Stimulated activated CD4-positive, alpha-beta T cell treated with anti-CD3 and anti-CD28 coated beads, Interleukin-15, amount 100 ng/mL, for 1 hour (primary cell): ENCODE results near the gene SLC37A4.
"Not testable (repeated sequence)": the region's sequence is repeated elsewhere in the genome, so short reads cannot be mapped to it uniquely, and the experiment has no call there.

Experiments used
- DNase-seq, 2 donors: peaks; one replicate each; pipeline ENCODE4 v3.0.0-alpha.2; 2020; ENCODE audit warnings: low read depth in 1 of 2, low spot score in 1 of 2

The SLC37A4 gene

DNA sequence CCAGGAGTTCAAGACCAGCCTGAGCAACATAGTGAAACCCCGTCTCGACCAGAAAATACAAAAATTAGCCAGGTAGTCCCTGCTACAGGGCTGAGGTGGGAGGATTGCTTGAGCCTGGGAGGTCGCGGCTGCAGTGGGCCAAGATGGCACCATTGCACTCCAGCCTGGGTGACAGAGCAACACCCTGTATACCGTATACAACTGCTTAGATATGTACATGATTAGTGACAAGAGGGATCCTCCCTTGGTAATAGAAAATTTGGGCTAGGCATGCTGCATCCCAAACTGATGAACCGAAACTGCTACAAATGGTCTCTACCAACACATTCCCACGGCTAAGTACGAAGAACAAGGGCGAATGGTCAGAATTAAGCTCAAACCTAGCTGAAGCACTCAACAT is 12.2 kb upstream of the SLC37A4 start:
- DNase-seq = no peak

DNA sequence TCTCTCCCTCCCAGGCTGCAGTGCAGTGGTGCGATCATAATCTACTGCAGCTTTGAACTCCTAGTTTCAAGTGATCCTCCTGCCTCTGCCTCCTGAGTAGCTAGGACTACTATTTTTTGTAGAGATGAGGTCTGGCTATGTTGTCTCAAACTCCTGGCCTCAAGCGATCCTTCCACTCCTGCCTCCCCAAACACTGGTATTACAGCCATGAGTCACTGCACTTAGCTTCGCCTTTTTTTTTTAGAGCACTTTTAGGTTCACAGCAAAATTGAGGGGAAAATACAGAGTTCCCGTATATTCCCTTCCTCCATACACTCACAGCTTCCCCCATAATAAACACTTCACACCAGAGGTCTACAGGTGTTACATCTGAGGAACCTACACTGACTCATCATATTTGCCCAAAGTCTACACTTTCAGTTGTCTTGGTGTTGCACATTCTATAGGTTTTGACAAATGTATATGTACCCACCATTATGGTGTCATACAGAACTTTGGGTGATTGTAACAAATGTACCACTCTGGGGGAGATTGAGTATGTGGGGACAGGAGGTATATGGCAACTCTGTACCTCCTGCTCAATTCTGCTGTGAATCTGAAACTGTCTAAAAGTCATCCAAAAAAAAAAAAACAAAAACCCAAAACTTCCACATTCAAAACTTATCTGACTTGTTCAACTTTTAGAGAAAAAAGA is 11.3 kb upstream of the SLC37A4 start:
- no peak for DNase-seq

DNA sequence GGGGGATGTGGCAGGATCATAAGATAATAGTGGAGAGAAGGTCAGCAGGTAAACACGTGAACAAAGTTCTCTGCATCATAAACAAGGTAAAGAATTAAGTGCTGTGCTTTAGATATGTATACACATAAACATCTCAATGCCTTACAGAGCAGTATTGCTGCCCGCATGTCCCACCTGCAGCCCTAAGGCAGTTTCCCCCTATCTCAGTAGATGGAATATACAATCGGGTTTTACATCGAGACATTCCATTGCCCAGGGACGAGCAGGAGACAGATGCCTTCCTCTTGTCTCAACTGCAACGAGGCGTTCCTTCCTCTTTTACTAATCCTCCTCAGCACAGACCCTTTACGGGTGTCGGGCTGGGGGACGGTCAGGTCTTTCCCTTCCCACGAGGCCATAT is 8.8 kb upstream of the SLC37A4 start:
- not testable (repeated sequence) for DNase-seq

DNA sequence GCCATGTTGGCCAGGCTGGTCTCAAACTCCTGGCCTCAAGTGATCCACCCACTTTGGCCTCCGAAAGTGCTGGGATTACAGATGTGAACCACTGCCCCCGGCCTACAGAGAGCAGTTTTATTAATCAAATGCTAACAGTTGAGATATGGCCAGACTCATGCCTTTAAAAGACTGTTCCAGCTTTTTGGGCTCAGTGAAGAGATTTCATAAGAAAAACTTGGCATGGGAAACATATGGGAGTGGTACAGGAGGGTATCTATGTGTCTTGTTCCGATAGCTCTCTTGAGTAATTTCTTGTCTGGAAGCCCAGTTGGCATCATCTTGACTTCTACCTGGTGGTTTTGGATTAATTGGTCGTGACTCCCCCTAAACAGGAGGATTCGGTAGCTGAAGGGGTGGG is 8.2 kb upstream of the SLC37A4 start:
- no peak for DNase-seq

DNA sequence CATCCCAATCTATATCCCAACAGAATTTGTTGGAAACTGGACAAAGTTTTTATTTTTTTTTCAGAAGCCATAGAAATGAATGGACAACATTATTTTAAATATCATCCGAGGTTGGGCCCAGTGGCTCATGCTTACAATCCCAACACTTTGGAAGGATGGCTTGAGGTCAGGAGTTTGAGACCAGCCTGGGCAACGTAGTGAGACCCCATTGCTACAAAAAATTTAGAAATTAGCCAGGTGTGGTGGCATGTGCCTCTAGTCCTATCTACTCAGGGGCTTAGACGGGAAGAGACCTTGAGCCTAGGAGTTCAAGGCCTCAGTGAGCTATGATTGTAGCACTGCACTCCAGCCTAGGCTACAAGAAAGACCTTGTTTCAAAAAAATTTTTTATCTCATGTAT is 4.1 kb upstream of the SLC37A4 start:
- DNase-seq = no peak

DNA sequence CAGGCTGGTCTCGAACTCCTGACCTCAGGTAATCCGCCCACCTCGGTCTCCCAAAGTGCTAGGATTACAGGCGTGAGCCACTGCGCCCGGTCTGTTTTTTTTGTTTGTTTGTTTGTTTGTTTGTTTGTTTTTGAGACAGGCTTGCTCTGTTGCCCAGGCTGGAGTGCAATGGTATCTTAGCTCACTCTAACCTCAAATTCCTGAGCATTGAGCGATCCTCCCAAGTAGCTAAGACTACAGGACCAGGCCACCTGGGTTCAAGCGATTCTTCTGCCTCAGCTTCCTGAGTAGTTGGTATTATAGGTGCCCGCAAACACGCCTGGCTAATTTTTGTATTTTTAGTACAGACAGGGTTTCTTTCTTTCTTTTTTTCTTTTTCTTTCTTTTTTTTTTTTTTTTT is 2.7 kb upstream of the SLC37A4 start:
- not testable (repeated sequence) for DNase-seq

DNA sequence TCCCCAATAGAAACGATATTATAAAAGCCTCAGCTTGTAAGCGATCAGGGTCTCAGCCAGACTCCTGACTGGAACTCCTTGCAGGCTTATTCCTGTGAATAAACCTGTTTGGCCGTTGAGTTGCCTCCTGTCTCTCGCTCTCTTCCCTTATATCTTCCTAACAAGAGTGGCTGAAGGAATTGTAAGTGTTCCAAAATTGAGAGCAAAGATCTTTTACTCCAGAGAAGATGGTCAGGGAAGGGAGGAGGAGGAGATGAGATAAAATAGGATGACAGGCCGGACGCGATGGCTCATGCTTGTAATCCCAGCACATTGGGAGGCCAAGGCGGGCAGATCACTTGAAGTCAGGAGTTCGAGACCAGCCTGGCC is 1.2 kb upstream of the SLC37A4 start:
- no peak for DNase-seq

DNA sequence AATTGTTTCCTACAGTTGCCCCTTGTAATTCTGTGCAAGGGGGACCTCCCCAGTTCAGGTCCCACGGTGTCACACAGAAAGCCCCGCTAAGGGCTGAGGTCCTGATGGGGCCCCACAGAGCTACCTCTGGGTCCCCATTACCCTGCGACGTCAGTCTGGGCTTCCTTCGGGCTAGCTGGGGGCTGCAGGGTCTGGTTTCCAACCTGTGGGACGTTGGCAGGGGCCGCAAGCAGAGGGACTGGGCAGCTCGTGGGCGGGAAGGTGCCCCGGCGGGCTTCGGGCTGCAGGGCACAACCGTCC is 698 bp downstream of the SLC37A4 start:
- no peak for DNase-seq

DNA sequence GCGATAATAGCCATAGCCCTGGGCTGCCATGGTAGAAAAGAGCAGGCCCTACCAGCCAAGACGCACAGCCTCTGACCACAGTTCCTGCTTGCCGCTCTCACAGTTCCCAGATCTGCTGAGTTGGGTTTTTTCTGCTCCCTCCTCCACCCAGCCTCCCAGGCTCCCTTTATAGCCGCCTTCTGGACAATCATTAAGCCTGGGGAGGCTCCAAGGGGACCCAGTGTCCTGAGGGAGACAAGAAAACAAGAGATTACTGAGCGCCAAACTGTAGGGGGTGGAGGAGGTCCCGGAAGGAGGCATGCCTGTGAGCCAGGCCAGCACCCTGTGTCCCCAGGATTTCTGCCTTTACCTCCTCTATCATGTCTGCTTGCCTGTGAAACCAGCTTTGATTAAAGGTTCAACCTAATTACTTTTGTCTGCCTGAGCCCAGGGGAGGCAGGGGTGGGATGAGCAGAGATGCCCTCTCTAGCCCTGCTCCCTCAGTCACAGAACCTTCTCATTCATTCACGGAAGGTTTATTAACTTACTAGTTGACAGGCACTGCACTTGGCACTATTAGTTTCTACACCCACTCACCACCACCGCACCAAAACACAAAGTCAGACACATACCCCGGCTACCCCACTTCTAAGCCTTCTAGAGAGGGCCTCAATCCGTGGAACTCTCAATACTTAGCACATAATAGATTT is 1.2 kb downstream of the SLC37A4 start:
- DNase-seq = no peak

DNA sequence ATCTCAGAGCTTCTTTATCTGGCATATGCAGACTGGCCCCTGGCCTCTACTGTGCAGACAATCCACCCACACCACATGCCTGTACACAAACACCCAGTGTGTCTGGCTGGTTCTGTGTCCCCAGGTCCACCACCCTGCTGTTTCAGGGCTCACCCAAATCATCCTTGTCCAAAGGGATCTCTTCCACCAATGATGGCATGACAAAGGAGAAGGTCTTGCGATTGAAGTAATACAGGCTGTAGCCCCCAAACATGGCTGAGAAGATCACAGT is 1.7 kb downstream of the SLC37A4 start:
- DNase-seq = no peak

DNA sequence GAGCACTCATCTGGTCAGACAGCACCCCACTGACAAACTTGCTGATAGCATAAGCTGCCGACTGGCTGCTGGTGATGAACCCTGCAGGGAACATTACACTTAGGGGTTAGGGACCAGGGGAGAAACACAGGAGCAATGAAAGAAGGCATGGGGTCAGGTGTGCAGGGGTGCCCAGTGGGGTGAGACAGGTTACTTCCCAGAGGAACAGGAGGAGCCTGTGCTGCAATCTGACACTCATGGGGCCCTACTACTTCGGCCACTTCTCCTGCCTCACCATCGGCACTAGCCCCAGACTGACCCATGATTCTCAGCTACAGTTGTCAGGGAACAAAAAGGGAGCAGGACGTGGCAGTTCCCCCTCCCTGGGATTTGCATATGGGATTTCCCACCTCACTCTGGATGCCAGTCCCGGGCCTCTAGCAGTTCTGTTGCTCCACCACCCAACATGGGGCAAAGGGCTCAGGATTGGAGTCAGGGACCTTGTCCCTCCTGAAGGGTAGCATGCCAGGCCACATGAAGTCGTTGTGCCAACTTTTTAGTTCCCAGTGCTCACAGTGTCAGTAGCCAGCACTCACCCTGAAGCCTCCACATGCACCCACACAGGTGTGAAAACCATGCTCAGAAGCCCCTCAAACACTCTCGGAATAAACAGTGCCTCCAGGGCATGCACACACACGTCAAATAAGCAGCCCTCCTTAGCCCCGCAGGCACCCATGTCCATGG is 2.2 kb downstream of the SLC37A4 start:
- DNase-seq = no peak

DNA sequence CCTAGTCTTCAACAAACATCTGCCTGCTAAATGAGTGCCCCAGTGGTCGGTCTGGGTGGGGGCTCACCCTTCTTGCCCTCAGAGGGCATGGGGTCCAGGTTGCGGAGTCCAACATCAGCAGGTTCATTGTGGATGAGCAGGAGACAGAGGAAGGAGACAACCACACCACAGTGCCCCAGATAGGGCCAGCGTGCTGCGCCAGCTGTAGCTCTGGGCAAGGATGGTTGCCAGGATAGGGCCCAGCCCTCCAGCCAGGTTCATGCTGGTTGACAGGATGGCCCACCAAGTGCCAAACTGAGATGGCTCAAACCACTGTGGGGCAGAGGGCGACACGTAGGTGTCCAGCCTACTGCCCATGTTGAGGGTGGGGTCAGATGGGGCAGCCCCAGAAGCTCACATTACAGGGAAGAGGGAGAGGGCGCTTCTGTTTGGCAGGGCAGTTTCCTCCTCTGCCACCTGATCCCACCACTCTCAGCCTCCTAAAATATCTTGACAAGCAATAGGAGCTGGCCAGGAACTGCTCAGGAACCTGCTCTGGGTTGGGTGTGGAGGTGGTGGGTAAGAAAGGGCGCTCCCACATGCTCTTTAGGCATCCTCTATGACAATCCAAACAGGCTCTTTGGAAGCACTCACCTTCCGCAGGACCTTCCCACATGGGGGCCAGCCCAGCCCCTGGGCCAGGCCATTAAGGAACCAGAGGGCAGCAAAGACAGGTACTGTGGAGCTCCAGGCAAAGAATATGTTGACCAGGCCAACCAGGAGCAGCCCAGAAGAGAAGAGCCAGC is 2.9 kb downstream of the SLC37A4 start:
- DNase-seq = no peak

DNA sequence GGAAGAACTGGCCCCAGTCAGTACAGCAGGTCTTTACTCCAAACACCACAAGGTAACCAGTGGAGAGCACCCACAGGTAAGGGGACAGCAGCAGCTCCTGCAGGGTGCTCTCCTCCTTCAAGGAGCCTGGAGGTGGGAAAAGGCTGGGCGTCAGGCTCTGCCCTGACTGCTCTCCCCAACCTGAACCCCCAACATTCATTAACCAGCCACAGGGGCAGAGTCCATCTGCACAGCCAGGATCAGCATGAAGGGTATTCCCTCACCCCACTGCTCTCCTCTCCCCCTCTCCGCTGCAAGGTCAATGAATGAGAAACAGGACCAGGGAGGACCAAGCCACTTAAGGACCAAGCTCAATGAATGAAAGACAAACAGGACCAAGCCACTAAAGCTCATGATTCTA is 3.7 kb downstream of the SLC37A4 start:
- no peak for DNase-seq

DNA sequence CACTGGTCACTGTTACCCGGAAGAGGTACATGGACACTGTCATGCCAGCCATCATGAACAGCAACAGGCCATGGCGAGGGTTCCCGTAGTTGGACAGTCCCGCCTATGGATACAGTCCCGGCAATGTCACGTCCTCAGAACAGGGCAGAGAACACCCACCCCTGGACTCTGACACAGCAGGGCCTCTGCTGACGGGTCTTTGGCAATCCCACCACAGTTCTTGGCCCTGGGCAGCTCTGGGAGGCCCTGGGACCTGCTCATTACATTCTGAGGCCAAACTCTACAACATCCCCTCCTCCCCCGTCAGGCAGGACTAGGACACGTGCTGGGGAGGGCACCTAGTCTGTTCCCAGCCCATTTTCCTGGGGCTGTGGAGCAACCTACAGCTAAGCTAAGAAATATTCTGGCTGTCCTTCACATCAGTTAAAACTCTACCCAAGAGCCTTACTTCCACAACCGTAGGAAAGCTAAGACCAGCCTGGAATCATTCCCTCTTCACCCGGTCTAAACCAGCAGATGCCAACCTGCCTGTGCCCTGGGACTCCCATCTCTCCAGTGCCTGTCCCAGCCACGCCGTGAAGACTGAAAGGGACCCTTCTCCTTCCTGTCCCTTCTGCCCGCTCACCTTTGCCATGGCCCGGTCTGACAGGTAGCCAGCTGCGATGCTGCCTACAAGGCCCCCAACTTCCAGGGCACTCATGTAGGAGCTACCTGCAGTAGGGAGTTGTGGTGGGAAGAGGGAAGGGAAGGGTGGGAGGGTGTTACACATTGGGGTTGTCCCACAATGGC is 4.5 kb downstream of the SLC37A4 start:
- DNase-seq = no peak

DNA sequence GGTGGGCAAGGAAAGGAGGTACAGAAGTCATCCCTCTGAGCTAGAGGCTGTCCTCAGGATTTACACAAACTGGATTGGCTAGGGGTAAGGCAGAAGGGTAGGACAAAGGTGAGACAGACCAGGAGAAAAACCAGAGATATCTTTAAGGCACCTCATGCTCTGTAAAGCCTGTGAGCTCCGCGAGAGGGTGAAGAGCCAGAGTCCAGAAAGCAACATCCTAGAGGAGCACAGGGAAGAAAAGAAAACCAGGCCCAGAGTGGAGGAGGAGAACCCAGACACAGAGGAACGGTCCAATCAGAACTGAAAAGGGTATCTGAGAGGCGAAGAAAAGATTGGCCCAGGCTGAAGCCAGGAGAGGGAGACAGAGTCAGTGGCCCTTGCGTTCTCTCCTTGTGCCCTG is 5.1 kb downstream of the SLC37A4 start:
- no peak for DNase-seq

DNA sequence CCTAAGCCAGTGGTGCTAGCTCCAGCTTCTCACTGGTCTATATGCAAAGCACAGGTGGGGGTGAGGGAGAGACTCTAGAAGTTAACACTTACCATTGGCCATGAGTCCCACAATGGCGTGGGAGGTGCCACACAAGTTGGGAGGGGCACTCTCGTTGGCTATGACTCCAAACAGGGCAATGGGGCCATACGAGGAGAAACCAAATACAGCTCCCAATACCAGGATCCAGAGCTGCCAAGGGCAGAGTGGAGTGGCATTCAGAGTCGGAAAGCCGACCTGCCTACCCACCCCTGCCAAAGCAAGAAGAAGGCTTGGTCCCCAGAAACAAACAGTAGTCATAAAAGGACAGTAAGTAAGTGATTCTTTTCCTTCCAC is 5.6 kb downstream of the SLC37A4 start:
- DNase-seq = no peak

DNA sequence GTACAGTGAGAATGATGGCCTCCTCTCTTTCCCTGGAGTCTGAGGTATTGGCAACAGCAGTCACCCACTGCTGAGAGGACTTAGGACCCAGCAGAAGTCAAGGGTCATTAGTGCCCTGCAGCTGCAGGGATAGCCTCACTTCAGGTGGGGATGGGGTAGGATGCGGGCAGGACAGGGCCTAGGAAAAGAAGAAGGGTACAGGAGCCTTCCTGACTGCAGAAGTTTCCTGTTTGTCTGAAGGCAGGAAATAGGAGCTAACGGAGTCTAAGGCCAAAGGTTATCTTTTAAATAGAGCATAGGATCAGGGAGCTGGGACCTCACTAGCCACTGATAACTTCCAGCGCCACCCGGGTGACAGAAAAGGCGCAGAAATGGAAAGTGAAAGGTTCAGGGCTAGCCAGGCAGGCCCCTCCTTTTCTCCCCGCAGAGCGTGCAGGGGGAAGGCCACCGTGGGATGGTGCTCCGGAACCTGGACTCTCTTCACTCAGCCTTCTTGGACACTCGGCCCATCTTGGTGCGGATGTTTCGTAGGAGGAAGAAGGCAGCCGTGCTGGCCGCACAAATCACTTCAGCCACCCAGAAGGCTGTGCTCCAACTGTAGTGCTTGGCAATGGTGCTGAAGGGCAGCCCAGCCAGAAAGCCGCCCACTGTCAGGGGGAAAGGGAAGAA is 6.1 kb downstream of the SLC37A4 start:
- DNase-seq = no peak

DNA sequence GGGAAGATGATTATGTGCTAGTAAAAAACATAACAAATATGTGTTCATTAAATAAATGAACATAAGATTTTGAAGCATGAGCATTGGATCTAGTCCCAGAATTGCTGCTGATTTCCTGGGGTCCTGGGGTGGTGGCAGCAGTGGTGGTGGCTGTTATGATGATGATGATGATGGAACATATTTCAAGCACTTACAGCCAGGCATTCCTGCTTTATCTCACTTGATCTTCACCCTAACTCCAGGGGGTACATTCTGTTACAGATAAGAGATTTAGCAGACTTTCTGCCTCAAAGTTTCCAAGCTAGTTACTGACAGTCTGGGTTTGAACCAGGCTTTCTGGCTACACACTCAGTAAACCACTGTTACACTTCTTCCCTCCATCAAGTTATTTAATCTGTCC is 6.9 kb downstream of the SLC37A4 start:
- no peak for DNase-seq

DNA sequence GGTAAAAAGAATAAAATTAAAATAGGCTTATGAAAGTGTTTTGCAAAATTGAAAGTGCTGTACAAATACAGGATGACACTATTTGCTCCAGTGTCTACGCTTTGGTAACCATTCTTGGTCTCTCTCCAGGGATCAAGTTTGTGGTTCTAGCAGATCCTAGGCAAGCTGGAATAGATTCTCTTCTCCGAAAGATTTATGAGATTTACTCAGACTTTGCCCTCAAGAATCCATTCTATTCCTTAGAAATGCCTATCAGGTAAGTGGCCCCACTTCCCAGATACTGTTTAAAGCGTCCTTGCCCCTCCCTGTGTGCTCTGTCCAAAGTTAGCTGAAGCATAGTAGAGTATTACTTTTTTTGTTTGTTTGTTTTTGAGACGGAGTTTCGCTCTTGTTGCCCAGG is 9.0 kb downstream of the SLC37A4 start:
- no peak for DNase-seq

DNA sequence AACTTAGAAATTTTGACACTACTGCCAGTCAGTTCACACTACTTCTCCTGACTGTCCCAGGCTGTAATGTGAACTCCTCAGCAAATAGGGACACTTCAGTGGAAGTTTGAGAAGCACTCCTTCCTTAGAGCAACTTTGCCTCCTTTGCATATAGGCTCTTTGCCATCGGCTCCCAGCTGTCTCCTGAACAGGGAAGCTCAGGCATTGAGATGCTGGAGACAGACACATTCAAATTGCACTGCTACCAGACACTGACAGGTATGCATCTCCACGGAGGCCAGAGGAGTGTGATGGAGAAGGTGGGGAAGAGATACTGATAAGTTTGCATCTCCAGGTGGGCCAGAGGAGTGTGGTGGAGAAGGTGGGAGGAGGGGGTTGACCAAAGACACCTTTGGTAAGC is 10.7 kb downstream of the SLC37A4 start:
- no peak for DNase-seq
